GM12878 (cell line): ENCODE data around the gene SSH2. TPM values are rescaled to one million over a fixed set of nuclear protein-coding genes. Genes with fewer than 3 reads are reported as not detected.
A peak's percentile ranks its signal among the peaks of the same experiment; 100 is the strongest.

Source experiments
- ATAC-seq: fragments of 200-7000 bp; cut with Tn5 transposase; 3 replicates; pipeline ENCODE4 v1.9.1; 2020; ENCODE audit warnings: mild to moderate bottlenecking, moderate library complexity
- BruUV-seq: library from RNA; stranded (reverse); fragments of 400-500 nt; replicated peaks from 2 replicates; lab custom pipeline; 2021; lab: Mats Ljungman, UMichigan
- CTCF ChIA-PET: fragments of 300-600 bp; sonication (Branson Sonifier 250); formaldehyde crosslinking; extraction: SDS; loops from one replicate; lab custom pipeline; 2021; ENCODE audit warnings: inconsistent platforms; lab: Yijun Ruan, JAX
- POLR2A ChIA-PET: fragments of 350-600 bp; formaldehyde crosslinking; extraction: SDS; loops from one replicate; lab custom pipeline; 2021; ENCODE audit warnings: inconsistent platforms; lab: Charles Lee
- RAD21 ChIA-PET: fragments of 300-600 bp; sonication (Branson Sonifier 250); formaldehyde crosslinking; loops from one replicate; lab custom pipeline; 2023; ENCODE audit warnings: antibody characterized with exemption; ENCODE audit not compliant: unreplicated experiment; lab: Charles Lee
- SMC1A ChIA-PET: fragments of 300-600 bp; sonication (Branson Sonifier 250); formaldehyde crosslinking; loops from one replicate; lab custom pipeline; 2023; ENCODE audit not compliant: unreplicated experiment, uncharacterized antibody; lab: Charles Lee
- DNase-seq: peaks from one replicate; pipeline ENCODE4 v3.0.0-alpha.2; 2011; ENCODE audit warnings: low read depth, low spot score
- FAIRE-seq: peaks from 3 replicates; lab custom pipeline; 2011; peaks lifted over from hg19 to GRCh38; lab: Jason Lieb, UNC
- H2AFZ ChIP-seq: 2 replicates; pipeline ENCODE4 v1.6.0; 2011; ENCODE audit warnings: low read depth, low read length, control low read depth; ENCODE audit not compliant: control insufficient read depth
- H3K27ac ChIP-seq: 2 replicates; pipeline ENCODE4 v1.5.1; 2011; ENCODE audit warnings: control low read depth; ENCODE audit not compliant: control insufficient read depth, insufficient read depth
- H3K27me3 ChIP-seq, 2 experiments: replicated peaks in 1 of 2; 2 replicates each; pipeline versions ENCODE4 v1.6.0 to v1.6.1; 2011; ENCODE audit warnings: low read length in 1 of 2; ENCODE audit not compliant: control insufficient read depth in 2 of 2, insufficient read depth in 2 of 2
- H3K36me3 ChIP-seq, 2 experiments: 2 replicates each; pipeline ENCODE4 v1.5.1; 2011; ENCODE audit warnings: low read length in 1 of 2; ENCODE audit not compliant: control insufficient read depth in 2 of 2, insufficient read depth in 2 of 2
- H3K4me1 ChIP-seq: 2 replicates; pipeline ENCODE4 v1.6.1; 2011; ENCODE audit warnings: mild to moderate bottlenecking, low read length, moderate library complexity, mixed read lengths; ENCODE audit not compliant: control insufficient read depth, insufficient read depth
- H3K4me2 ChIP-seq: 2 replicates; pipeline ENCODE4 v1.6.0; 2011; ENCODE audit warnings: control low read depth; ENCODE audit not compliant: control insufficient read depth, insufficient read depth
- H3K4me3 ChIP-seq: fragments of 200-600 bp; sonication (generic); 2 replicates; pipeline ENCODE4 v1.5.1; 2016
- H3K79me2 ChIP-seq: 2 replicates; pipeline ENCODE4 v1.6.0; 2011; ENCODE audit warnings: low read length; ENCODE audit not compliant: control insufficient read depth, insufficient read depth
- H3K9ac ChIP-seq: 2 replicates; pipeline ENCODE4 v1.8.0; 2011; ENCODE audit warnings: low read length, control low read depth, mixed read lengths; ENCODE audit not compliant: control insufficient read depth, insufficient read depth
- H3K9me3 ChIP-seq: replicated peaks from 3 replicates; pipeline ENCODE4 v1.5.1; 2011; ENCODE audit warnings: mild to moderate bottlenecking, low read length; ENCODE audit not compliant: control insufficient read depth, insufficient read depth
- H4K20me1 ChIP-seq: 2 replicates; pipeline ENCODE4 v1.6.0; 2011; ENCODE audit not compliant: control insufficient read depth, insufficient read depth
- ASH2L ChIP-seq: fragments of 300-600, 200-600 bp; sonication (generic); IDR thresholded peaks from 2 replicates; pipeline ENCODE4 v1.6.1; 2017; ENCODE audit warnings: low read depth, mild to moderate bottlenecking, borderline replicate concordance
- BHLHE40 ChIP-seq, 2 experiments: fragments of 450-650 bp in 1 of 2; IDR thresholded peaks; 2 replicates each; pipeline ENCODE4 v1.6.1; 2011 to 2017; ENCODE audit warnings: low read depth in 2 of 2, borderline replicate concordance in 1 of 2, improper control_type of control experiment in 1 of 2, low read length in 1 of 2, mild to moderate bottlenecking in 1 of 2
- BRCA1 ChIP-seq: IDR thresholded peaks from 2 replicates; pipeline ENCODE4 v1.6.1; 2011; ENCODE audit warnings: low read depth, low read length, improper control_type of control experiment
- GATAD2B ChIP-seq: fragments of 450-650 bp; conservative IDR thresholded peaks from 2 replicates; pipeline ENCODE4 v1.6.1; 2017; ENCODE audit warnings: low read depth, mild to moderate bottlenecking, moderate library complexity
- MXI1 ChIP-seq: fragments of 150-350 bp; IDR thresholded peaks from 2 replicates; pipeline ENCODE4 v1.6.1; 2011; ENCODE audit warnings: low read depth, mild to moderate bottlenecking, inconsistent platforms, low read length, improper control_type of control experiment
- NFIC ChIP-seq: IDR thresholded peaks from 2 replicates; pipeline ENCODE4 v1.6.1; 2012; ENCODE audit warnings: low read depth, mild to moderate bottlenecking, inconsistent platforms, low read length, moderate library complexity
- RELB ChIP-seq: fragments of 450-650 bp; IDR thresholded peaks from 2 replicates; pipeline ENCODE4 v1.6.1; 2017; ENCODE audit warnings: low read depth, mild to moderate bottlenecking, moderate library complexity
- SMAD5 ChIP-seq: IDR thresholded peaks from 2 replicates; pipeline ENCODE4 v1.6.1; 2016; ENCODE audit warnings: antibody characterized with exemption, low read depth
- SMARCA5 ChIP-seq: fragments of 450-650 bp; IDR thresholded peaks from 2 replicates; pipeline ENCODE4 v1.6.1; 2017; ENCODE audit warnings: mild to moderate bottlenecking
- TCF12 ChIP-seq: IDR thresholded peaks from 2 replicates; pipeline ENCODE4 v1.6.1; 2011; ENCODE audit warnings: low read depth, mild to moderate bottlenecking, low read length
- ZNF687 ChIP-seq: fragments of 450-650 bp; IDR thresholded peaks from 2 replicates; pipeline ENCODE4 v1.6.1; 2017; ENCODE audit warnings: mild to moderate bottlenecking, moderate library complexity
- WGBS: methylation state at CpG from one replicate; pipeline ENCODE4 v1.1.6; 2016; ENCODE audit warnings: low lambda C conversion rate; ENCODE audit not compliant: insufficient replicate concordance, insufficient coverage; ENCODE audit errors: missing lambda C conversion rate; 5-methylcytosine and 5-hydroxymethylcytosine counted together
- in situ Hi-C: fragments of 300-500 bp; cut with MboI; formaldehyde crosslinking; loops from 9 replicates; pipeline ENCODE4 v1.14.3; 2018; ENCODE audit warnings: mixed read lengths
- intact Hi-C: fragments of 100-400 bp; cut with micrococcal nuclease; formaldehyde crosslinking; loops from one replicate; pipeline ENCODE4 v1.14.2; 2022; ENCODE audit not compliant: unreplicated experiment
- polyA plus RNA-seq, 11 experiments: library from polyadenylated mRNA; depleted of rRNA in 4 of 11; unstranded in 6 of 11; stranded (reverse) in 5 of 11; fragments of >200 nt; fragmentation: Nextera tagmentation in 4 of 11; fragmentation: Illumina TruSeq in 1 of 11; extraction: Ambion mirVana in 4 of 11; extraction: Trizol in 1 of 11; gene quantifications; 1 replicate in 1 of 11; 2 replicates in 10 of 11; pipeline versions ENCODE4 v1.2.1 to v1.2.3, GENCODE V29; 2011 to 2016; ENCODE audit warnings: inconsistent platforms in 2 of 11, missing spikeins in 2 of 11, low read depth in 1 of 11
- total RNA-seq, 4 experiments: library from RNA; depleted of rRNA in 3 of 4; stranded (reverse); fragments of >200 nt in 3 of 4; fragmentation: Illumina TruSeq in 1 of 4; extraction: Trizol in 1 of 4; gene quantifications; 2 replicates each; pipeline versions ENCODE4 v1.2.1 to v1.2.3, GENCODE V29; 2013 to 2021

SSH2 gene
- total and polyA plus RNA-seq, 10 of the 15 experiments (the other 5 are each of a cell fraction or from before 2014, with no cell fraction given) = 9.3 to 65.9 (median 34.0) TPM

GRCh38 chr17:29615492-29616299 lies 314.3 kb downstream of the SSH2 start:
- in situ Hi-C loops = no loop called here
- Histone ChIP-seq H3K9ac (no peak overlapping the region), H3K4me3 (peak overlapping the region; percentile 62; the same call in 1 of the 2 replicates), H3K9me3 (no peaks in the 10 kb centered on the region; the same call in 2 of the 3 replicates), H3K27ac (no peak overlapping the region), H3K4me1 (peaks cover 38% of the 10 kb centered on the region), H3K4me2 (peak overlapping the region; percentile 98), H4K20me1 (no peaks in the 10 kb centered on the region; the same call in 1 of the 2 replicates), H3K27me3 (peaks cover 4 to 6% of the 10 kb centered on the region in 2 experiments; a peak in 3 of 4 replicates), H2AFZ (peak overlapping the region; percentile 43), H3K79me2 (no peaks in the 10 kb centered on the region), H3K36me3 (no peaks in the 10 kb centered on the region)
- no TSS peak for BruUV-seq
- ChIA-PET POLR2A (interaction anchor here (0.8 to 1.0 kb wide), 3 partner anchors 10 to 188 kb away, joined by 3 read pairs; no protein-coding TSS in a partner anchor), RAD21 (interaction anchor here (0.6 to 4.1 kb wide), 10 partner anchors 15 to 315 kb away, joined by 3 to 65 read pairs (median 14); partner anchors contain the start of genes ANKRD13B and SSH2), SMC1A (interaction anchor here (0.8 to 1.7 kb wide), 6 partner anchors 25 to 239 kb away, joined by 3 to 7 read pairs (median 3); no protein-coding TSS in a partner anchor), CTCF (interaction anchor here (0.9 to 7.1 kb wide), 23 partner anchors 10 to 466 kb away, joined by 3 to 82 read pairs (median 5); partner anchors contain the start of genes ANKRD13B and SSH2)
- TF ChIP-seq ASH2L (no peak), NFIC (no peak), MXI1 (0 out of 2 replicates have a peak, but pooled peaks have one; percentile 23), ZNF687 (no peak), BRCA1 (no peak), TCF12 (no peak), BHLHE40 (IDR thresholded peaks at IDR 0.05; ENCODE audit: borderline replicate concordance in 1 of 2, low read depth in 2 of 2, low read length in 1 of 2) (peak in 1 of 2 experiments; percentile 20; a peak in 1 of 4 replicates), RELB (no peak), SMARCA5 (no peak), GATAD2B (0 out of 2 replicates have a peak, but pooled peaks have one; percentile 19), SMAD5 (no peak)
- intact Hi-C loops = loop anchor here (10.0 kb wide), 2 partner anchors 81 to 319 kb away; partner anchors contain the start of gene SSH2
- ATAC-seq (peak; percentile 73), FAIRE-seq (peak; percentile 52), DNase-seq (no peak)
- WGBS = 3% methylated on average over 59 of the region's 74 CpGs
